ENCODE results near the gene PZP. TPM values are rescaled to one million over a fixed set of nuclear protein-coding genes. Genes with fewer than 3 reads are reported as not detected.
"Not testable (repeated sequence)": the region's sequence is repeated elsewhere in the genome, so short reads cannot be mapped to it uniquely, and the experiment has no call there.

PZP gene
- total and polyA plus RNA-seq, 2 donors (not counting 1 experiment from before 2014, with no cell fraction given): not detected

- ChIA-PET POLR2A (no interaction called here), CTCF (no interaction called here)
- no peak for DNase-seq
- no peak overlapping the region for H2AFZ ChIP-seq (ENCODE audit: insufficient read depth, low read depth, low read length, poor library complexity, severe bottlenecking)
- TF ChIP-seq EZH2 (IDR thresholded peaks at IDR 0.05; ENCODE audit: borderline replicate concordance, insufficient read depth, low read depth, low read length, poor library complexity, severe bottlenecking) (no peak), CTCF (IDR thresholded peaks at IDR 0.05) (no peak)
- no peak for ATAC-seq (ENCODE audit: low read depth)
- intact Hi-C loops (cut with micrococcal nuclease): no loop called here
- H3K27ac ChIP-seq (ENCODE audit: low read length in 2 of 2): no peak overlapping the region
- Mint-ChIP-seq H3K4me3 (no peak overlapping the region), H3K27me3 (peaks cover 50% of the 10 kb centered on the region), H3K4me1 (no peaks in the 10 kb centered on the region), H3K27ac (no peak overlapping the region), H3K9me3 (ENCODE audit: insufficient read depth) (no peaks in the 10 kb centered on the region)
- H4K20me1 ChIP-seq (ENCODE audit: control insufficient read depth, insufficient read depth, low read length, poor library complexity, severe bottlenecking): no peaks in the 10 kb centered on the region
- no peak overlapping the region for H3K4me2 ChIP-seq (replicated peaks; ENCODE audit: low read depth, low read length, poor library complexity, severe bottlenecking)
- 69% methylated on average over 3 of the region's 5 CpGs for WGBS (ENCODE audit: insufficient coverage)
- H3K36me3 ChIP-seq (replicated peaks in 1 of 2; ENCODE audit: control extremely low read depth in 1 of 2, control insufficient read depth in 1 of 2, extremely low read depth in 1 of 2, insufficient read depth in 2 of 2, low read length in 1 of 2): no peaks in the 10 kb centered on the region
- no peak overlapping the region for H3K9ac ChIP-seq (ENCODE audit: low read length)
- H3K27me3 ChIP-seq (replicated peaks in 1 of 4; ENCODE audit: control extremely low read depth in 1 of 4, control insufficient read depth in 3 of 4, insufficient read depth in 4 of 4, low read length in 3 of 4): peaks cover 0 to 4% (median 0%) of the 10 kb centered on the region in 4 experiments
- H3K79me2 ChIP-seq (ENCODE audit: control insufficient read depth, insufficient read depth, low read length): no peaks in the 10 kb centered on the region
- H3K9me3 ChIP-seq (ENCODE audit: control extremely low read depth in 1 of 3, control insufficient read depth in 2 of 3, insufficient read depth in 1 of 3, low read length in 2 of 3): no peaks in the 10 kb centered on the region
- H3K4me1 ChIP-seq (ENCODE audit: control insufficient read depth in 2 of 2, insufficient read depth in 2 of 2, low read length in 2 of 2): no peaks in the 10 kb centered on the region
- no peak overlapping the region for H3K4me3 ChIP-seq (ENCODE audit: control extremely low read depth in 1 of 5, extremely low read depth in 1 of 5, insufficient read depth in 1 of 5, low read depth in 2 of 5, low read length in 4 of 5)
Measured at GRCh38 chr12:9253464-9253863, 45.3 kb upstream of the PZP start.

GRCh38 chr12:9252791-9253190, 44.6 kb upstream of the PZP start:
- CTCF ChIA-PET; H3K36me3 ChIP-seq (replicated peaks in 1 of 2; ENCODE audit: control extremely low read depth in 1 of 2, control insufficient read depth in 1 of 2, extremely low read depth in 1 of 2, insufficient read depth in 2 of 2, low read length in 1 of 2); H3K4me3 Mint-ChIP-seq; H3K9ac ChIP-seq (ENCODE audit: low read length); H3K79me2 ChIP-seq (ENCODE audit: control insufficient read depth, insufficient read depth, low read length); H3K4me1 ChIP-seq (ENCODE audit: control insufficient read depth in 2 of 2, insufficient read depth in 2 of 2, low read length in 2 of 2); H3K9me3 Mint-ChIP-seq (ENCODE audit: insufficient read depth); H3K27ac ChIP-seq (ENCODE audit: low read length in 2 of 2); H4K20me1 ChIP-seq (ENCODE audit: control insufficient read depth, insufficient read depth, low read length, poor library complexity, severe bottlenecking); DNase-seq; H3K4me1 Mint-ChIP-seq; H3K4me2 ChIP-seq (replicated peaks; ENCODE audit: low read depth, low read length, poor library complexity, severe bottlenecking); H3K27me3 ChIP-seq (replicated peaks in 1 of 4; ENCODE audit: control extremely low read depth in 1 of 4, control insufficient read depth in 3 of 4, insufficient read depth in 4 of 4, low read length in 3 of 4); intact Hi-C loops (cut with micrococcal nuclease); H3K27ac Mint-ChIP-seq; POLR2A ChIA-PET; H2AFZ ChIP-seq (ENCODE audit: insufficient read depth, low read depth, low read length, poor library complexity, severe bottlenecking); ATAC-seq (ENCODE audit: low read depth); H3K4me3 ChIP-seq (ENCODE audit: control extremely low read depth in 1 of 5, extremely low read depth in 1 of 5, insufficient read depth in 1 of 5, low read depth in 2 of 5, low read length in 4 of 5); H3K9me3 ChIP-seq (ENCODE audit: control extremely low read depth in 1 of 3, control insufficient read depth in 2 of 3, insufficient read depth in 1 of 3, low read length in 2 of 3): not testable (repeated sequence)
- WGBS (ENCODE audit: insufficient coverage): no CpG with 5 or more reads among the region's 2 CpGs
- peaks cover 53% of the 10 kb centered on the region for H3K27me3 Mint-ChIP-seq

Measured in B cell (primary cell).